ENCODE data around the gene GRB7. TPM values are rescaled to one million over a fixed set of nuclear protein-coding genes. Genes with fewer than 3 reads are reported as not detected.
"Not testable (repeated sequence)": the region's sequence is repeated elsewhere in the genome, so short reads cannot be mapped to it uniquely, and the experiment has no call there.

GRB7 gene
- total RNA-seq, 4 donors from 2014 or later = 0.41 to 0.70 TPM; not detected in 2

DNA sequence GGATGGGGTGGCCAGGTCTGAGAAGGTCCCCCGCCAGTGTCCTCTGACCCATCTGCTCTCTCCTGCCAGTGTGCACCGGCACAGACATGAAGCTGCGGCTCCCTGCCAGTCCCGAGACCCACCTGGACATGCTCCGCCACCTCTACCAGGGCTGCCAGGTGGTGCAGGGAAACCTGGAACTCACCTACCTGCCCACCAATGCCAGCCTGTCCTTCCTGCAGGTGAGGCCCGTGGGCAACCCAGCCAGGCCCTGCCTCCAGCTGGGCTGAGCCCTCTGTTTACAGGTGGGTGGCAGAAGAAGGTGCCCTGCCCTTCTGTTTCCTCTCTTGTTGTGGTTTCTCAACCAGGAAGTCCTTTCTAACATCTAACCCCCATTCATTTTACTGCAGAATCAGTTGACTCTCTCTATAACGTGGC, 30.8 kb upstream of the GRB7 start:
- intact Hi-C loops (cut with DNase I; ENCODE audit: low total_unique reads) (no loop called here), in situ Hi-C loops (cut with MboI; ENCODE audit: low sequenced_read_pairs in 4 of 4) (no loop called here)
- ATAC-seq (no peak), DNase-seq (no peak)
- peaks cover 0 to 35% of the 10 kb centered on the region in 2 donors for H3K36me3 ChIP-seq
- no peaks in the 10 kb centered on the region for H3K9me3 ChIP-seq
- H3K27ac ChIP-seq = no peak overlapping the region
- TF ChIP-seq, protein P1, sequence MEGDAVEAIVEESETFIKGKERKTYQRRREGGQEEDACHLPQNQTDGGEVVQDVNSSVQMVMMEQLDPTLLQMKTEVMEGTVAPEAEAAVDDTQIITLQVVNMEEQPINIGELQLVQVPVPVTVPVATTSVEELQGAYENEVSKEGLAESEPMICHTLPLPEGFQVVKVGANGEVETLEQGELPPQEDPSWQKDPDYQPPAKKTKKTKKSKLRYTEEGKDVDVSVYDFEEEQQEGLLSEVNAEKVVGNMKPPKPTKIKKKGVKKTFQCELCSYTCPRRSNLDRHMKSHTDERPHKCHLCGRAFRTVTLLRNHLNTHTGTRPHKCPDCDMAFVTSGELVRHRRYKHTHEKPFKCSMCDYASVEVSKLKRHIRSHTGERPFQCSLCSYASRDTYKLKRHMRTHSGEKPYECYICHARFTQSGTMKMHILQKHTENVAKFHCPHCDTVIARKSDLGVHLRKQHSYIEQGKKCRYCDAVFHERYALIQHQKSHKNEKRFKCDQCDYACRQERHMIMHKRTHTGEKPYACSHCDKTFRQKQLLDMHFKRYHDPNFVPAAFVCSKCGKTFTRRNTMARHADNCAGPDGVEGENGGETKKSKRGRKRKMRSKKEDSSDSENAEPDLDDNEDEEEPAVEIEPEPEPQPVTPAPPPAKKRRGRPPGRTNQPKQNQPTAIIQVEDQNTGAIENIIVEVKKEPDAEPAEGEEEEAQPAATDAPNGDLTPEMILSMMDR (IDR thresholded peaks at IDR 0.05 in 4 of 5, conservative IDR thresholded peaks at IDR 0.05 in 1 of 5) = no peak
- no peak for TF ChIP-seq POLR2A (IDR thresholded peaks at IDR 0.05)
- peaks cover 17 to 37% of the 10 kb centered on the region in 2 donors for H3K4me1 ChIP-seq
- H3K27me3 ChIP-seq = no peaks in the 10 kb centered on the region
- H3K4me3 ChIP-seq = no peak overlapping the region

GRCh38 chr17:39709319-39709997, 28.3 kb upstream of the GRB7 start:
- intact Hi-C loops (cut with DNase I; ENCODE audit: low total_unique reads) (no loop called here), in situ Hi-C loops (cut with MboI; ENCODE audit: low sequenced_read_pairs in 4 of 4) (no loop called here)
- no peak for TF ChIP-seq POLR2A (IDR thresholded peaks at IDR 0.05)
- TF ChIP-seq, protein P1 (IDR thresholded peaks at IDR 0.05 in 4 of 5, conservative IDR thresholded peaks at IDR 0.05 in 1 of 5) = no peak
- Histone ChIP-seq H3K27ac (no peak overlapping the region), H3K9me3 (no peaks in the 10 kb centered on the region), H3K4me3 (no peak overlapping the region), H3K36me3 (peaks cover 0 to 45% of the 10 kb centered on the region in 2 donors), H3K4me1 (peaks cover 17 to 24% of the 10 kb centered on the region in 2 donors), H3K27me3 (no peaks in the 10 kb centered on the region)
- DNase-seq = no peak
- ATAC-seq = no peak

DNA sequence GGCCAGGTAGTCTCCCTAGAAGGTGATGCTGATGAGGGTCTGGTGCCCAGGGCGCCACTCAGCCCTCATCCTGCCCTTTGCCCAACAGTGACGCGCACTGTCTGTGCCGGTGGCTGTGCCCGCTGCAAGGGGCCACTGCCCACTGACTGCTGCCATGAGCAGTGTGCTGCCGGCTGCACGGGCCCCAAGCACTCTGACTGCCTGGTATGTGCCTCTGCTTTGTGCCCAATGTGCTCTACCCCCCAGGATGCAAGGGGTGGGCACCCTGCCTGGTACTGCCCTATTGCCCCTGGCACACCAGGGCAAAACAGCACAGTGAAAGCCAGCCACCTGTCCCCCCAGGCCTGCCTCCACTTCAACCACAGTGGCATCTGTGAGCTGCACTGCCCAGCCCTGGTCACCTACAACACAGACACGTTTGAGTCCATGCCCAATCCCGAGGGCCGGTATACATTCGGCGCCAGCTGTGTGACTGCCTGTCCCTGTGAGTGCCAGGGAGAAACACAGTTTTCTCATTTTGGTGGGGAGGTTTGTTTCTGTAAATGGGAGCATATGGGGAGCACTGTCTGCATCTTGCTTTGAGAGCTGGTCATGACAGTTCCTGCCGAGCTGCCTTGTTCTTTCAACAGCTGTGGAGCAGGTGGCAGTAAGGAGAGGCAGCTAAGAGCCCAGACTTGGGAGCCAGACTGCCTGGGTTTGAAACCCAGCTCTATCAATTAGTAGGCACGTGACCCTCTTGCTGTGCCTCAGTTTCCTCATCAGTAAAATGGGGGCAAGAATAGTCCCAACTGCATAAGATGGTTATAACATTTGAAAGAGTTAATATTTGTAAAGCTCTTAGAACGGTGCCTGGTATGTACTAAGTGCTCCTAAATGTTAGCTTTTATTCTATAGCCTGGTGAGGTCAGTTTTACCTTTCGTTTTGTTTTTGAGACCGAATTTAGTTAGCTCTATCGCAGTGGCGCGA, 27.5 kb upstream of the GRB7 start:
- intact Hi-C loops (cut with DNase I; ENCODE audit: low total_unique reads) (no loop called here), in situ Hi-C loops (cut with MboI; ENCODE audit: low sequenced_read_pairs in 4 of 4) (no loop called here)
- ATAC-seq (no peak), DNase-seq (no peak)
- H3K4me3 ChIP-seq = no peak overlapping the region
- H3K9me3 ChIP-seq = no peaks in the 10 kb centered on the region
- H3K27me3 ChIP-seq = no peaks in the 10 kb centered on the region
- H3K36me3 ChIP-seq = peaks cover 0 to 45% of the 10 kb centered on the region in 2 donors
- H3K27ac ChIP-seq = no peak overlapping the region
- TF ChIP-seq, protein P1 (IDR thresholded peaks at IDR 0.05 in 4 of 5, conservative IDR thresholded peaks at IDR 0.05 in 1 of 5) = no peak
- TF ChIP-seq POLR2A (IDR thresholded peaks at IDR 0.05) = no peak
- peaks cover 10 to 15% of the 10 kb centered on the region in 2 donors for H3K4me1 ChIP-seq

GRCh38 chr17:39711071-39711470, 26.7 kb upstream of the GRB7 start:
- intact Hi-C loops (cut with DNase I; ENCODE audit: low total_unique reads); H3K27me3 ChIP-seq; ATAC-seq; H3K4me1 ChIP-seq; DNase-seq; H3K4me3 ChIP-seq; H3K27ac ChIP-seq; in situ Hi-C loops (cut with MboI; ENCODE audit: low sequenced_read_pairs in 4 of 4); H3K9me3 ChIP-seq: not testable (repeated sequence)
- peaks cover 0 to 45% of the 10 kb centered on the region in 2 donors for H3K36me3 ChIP-seq

GRCh38 chr17:39711851-39712250, 25.9 kb upstream of the GRB7 start:
- intact Hi-C loops (cut with DNase I; ENCODE audit: low total_unique reads) (no loop called here), in situ Hi-C loops (cut with MboI; ENCODE audit: low sequenced_read_pairs in 4 of 4) (no loop called here)
- TF ChIP-seq POLR2A (IDR thresholded peaks at IDR 0.05) = no peak
- TF ChIP-seq, protein P1 (IDR thresholded peaks at IDR 0.05 in 4 of 5, conservative IDR thresholded peaks at IDR 0.05 in 1 of 5) = no peak
- Histone ChIP-seq H3K4me3 (no peak overlapping the region), H3K27me3 (no peaks in the 10 kb centered on the region), H3K36me3 (peaks cover 0 to 45% of the 10 kb centered on the region in 2 donors), H3K4me1 (peaks cover 7 to 10% of the 10 kb centered on the region in 2 donors), H3K9me3 (no peaks in the 10 kb centered on the region), H3K27ac (no peak overlapping the region)
- no peak for DNase-seq
- no peak for ATAC-seq
